Neural crest cell (in vitro differentiated cells): ENCODE measurements around the gene IGF1R. TPM values are rescaled to one million over a fixed set of nuclear protein-coding genes. Genes with fewer than 3 reads are reported as not detected.

Experiments used
- DNase-seq: peaks from one replicate; pipeline ENCODE4 v3.0.0; 2021; ENCODE audit warnings: low read depth, mixed read lengths, low spot score
- H3K27ac Mint-ChIP-seq: one replicate; pipeline ENCODE4 v1.8.0; 2021; ENCODE audit warnings: mild to moderate bottlenecking, mixed read lengths; ENCODE audit not compliant: unreplicated experiment
- H3K27me3 Mint-ChIP-seq: 2 replicates; pipeline ENCODE4 v1.8.0; 2021; ENCODE audit warnings: low read depth, mild to moderate bottlenecking, mixed read lengths
- H3K36me3 Mint-ChIP-seq: 2 replicates; pipeline ENCODE4 v1.8.0; 2021; ENCODE audit warnings: low read depth, mild to moderate bottlenecking, mixed read lengths
- H3K4me1 Mint-ChIP-seq: 2 replicates; pipeline ENCODE4 v1.8.0; 2021; ENCODE audit warnings: mixed read lengths
- H3K4me3 Mint-ChIP-seq: one replicate; pipeline ENCODE4 v1.8.0; 2021; ENCODE audit warnings: mild to moderate bottlenecking, mixed read lengths
- H3K9me3 Mint-ChIP-seq: 2 replicates; pipeline ENCODE4 v1.8.0; 2021; ENCODE audit warnings: mixed read lengths
- CTCF ChIP-seq: fragments of 200-600 bp; sonication (generic); conservative IDR thresholded peaks from 2 replicates; pipeline ENCODE4 v1.5.0; 2021; ENCODE audit warnings: antibody characterized with exemption, mild to moderate bottlenecking
- total RNA-seq: library from RNA; stranded (reverse); gene quantifications from 2 replicates; pipeline ENCODE4 v1.2.1, GENCODE V29; 2021

IGF1R gene
- total RNA-seq, 1 donor from 2014 or later: 67.6 TPM

GRCh38 chr15:98669638-98670037 is 21.3 kb downstream of the IGF1R start:
- Mint-ChIP-seq H3K36me3 (peaks cover 3% of the 10 kb centered on the region), H3K4me1 (peaks cover 71% of the 10 kb centered on the region), H3K27ac (no peak overlapping the region), H3K27me3 (no peaks in the 10 kb centered on the region), H3K4me3 (no peak overlapping the region), H3K9me3 (no peaks in the 10 kb centered on the region)
- no peak for TF ChIP-seq CTCF
- no peak for DNase-seq

GRCh38 chr15:98671060-98672008 is 23.0 kb downstream of the IGF1R start:
- no peaks in the 10 kb centered on the region for H3K9me3 Mint-ChIP-seq
- no peak for TF ChIP-seq CTCF
- peaks cover 3% of the 10 kb centered on the region for H3K36me3 Mint-ChIP-seq
- H3K27me3 Mint-ChIP-seq: no peaks in the 10 kb centered on the region
- H3K4me3 Mint-ChIP-seq: peak overlapping the region; percentile 50
- H3K27ac Mint-ChIP-seq: no peak overlapping the region
- no peak for DNase-seq
- H3K4me1 Mint-ChIP-seq: peaks cover 65% of the 10 kb centered on the region

- peaks cover 59% of the 10 kb centered on the region for H3K4me1 Mint-ChIP-seq
- no peak for TF ChIP-seq CTCF
- no peak overlapping the region for H3K27ac Mint-ChIP-seq
- H3K36me3 Mint-ChIP-seq: no peaks in the 10 kb centered on the region
- H3K4me3 Mint-ChIP-seq: no peak overlapping the region
- no peak for DNase-seq
- H3K27me3 Mint-ChIP-seq: no peaks in the 10 kb centered on the region
- no peaks in the 10 kb centered on the region for H3K9me3 Mint-ChIP-seq
Observed at GRCh38 chr15:98673133-98673532, 24.8 kb downstream of the IGF1R start.

- no peak for DNase-seq
- H3K27ac Mint-ChIP-seq: no peak overlapping the region
- H3K4me3 Mint-ChIP-seq: no peak overlapping the region
- H3K9me3 Mint-ChIP-seq: no peaks in the 10 kb centered on the region
- peaks cover 47% of the 10 kb centered on the region for H3K4me1 Mint-ChIP-seq
- no peak for TF ChIP-seq CTCF
- H3K27me3 Mint-ChIP-seq: no peaks in the 10 kb centered on the region
- no peaks in the 10 kb centered on the region for H3K36me3 Mint-ChIP-seq
Observed at GRCh38 chr15:98674336-98674735, 26.0 kb downstream of the IGF1R start.

- H3K27ac Mint-ChIP-seq: no peak overlapping the region
Observed at GRCh38 chr15:98676586-98677270, 28.4 kb downstream of the IGF1R start.

More at GRCh38 chr15:98676586-98677270, 28.4 kb downstream of the IGF1R start:
- H3K4me3 Mint-ChIP-seq: no peak overlapping the region
- no peaks in the 10 kb centered on the region for H3K36me3 Mint-ChIP-seq
- peaks cover 29% of the 10 kb centered on the region for H3K4me1 Mint-ChIP-seq
- no peak for TF ChIP-seq CTCF
- no peaks in the 10 kb centered on the region for H3K27me3 Mint-ChIP-seq
- DNase-seq: no peak
- H3K9me3 Mint-ChIP-seq: no peaks in the 10 kb centered on the region
